Subcutaneous adipose tissue (tissue), 4 donors: Measurements from ENCODE around the gene SKIC2. TPM values are rescaled to one million over a fixed set of nuclear protein-coding genes. Genes with fewer than 3 reads are reported as not detected.

Experiments
- CTCF ChIP-seq: fragments of 450-650 bp; IDR thresholded peaks from one replicate; pipeline ENCODE4 v1.5.1; 2016; ENCODE audit warnings: low read depth, mild to moderate bottlenecking, control low read depth, antibody characterized with exemption, moderate library complexity
- total RNA-seq, 4 donors: library from RNA; depleted of rRNA; stranded (reverse); fragments of >200 nt; gene quantifications; one replicate each; pipeline ENCODE4 v1.1.0, GENCODE V29; 2016

Gene SKIC2
- total RNA-seq, 4 donors from 2014 or later, result 16.1 to 44.6 (median 32.2) TPM

- no peak for TF ChIP-seq CTCF
Measured at GRCh38 chr6:31971279-31971992, 12.5 kb downstream of the SKIC2 start.

- TF ChIP-seq CTCF, result no peak
Measured at GRCh38 chr6:31971993-31972708, 13.2 kb downstream of the SKIC2 start, which contains the start of gene DXO. DXO (minus strand) TSS chr6:31972138; CDS start chr6:31971675, 463 bp downstream.

DNA sequence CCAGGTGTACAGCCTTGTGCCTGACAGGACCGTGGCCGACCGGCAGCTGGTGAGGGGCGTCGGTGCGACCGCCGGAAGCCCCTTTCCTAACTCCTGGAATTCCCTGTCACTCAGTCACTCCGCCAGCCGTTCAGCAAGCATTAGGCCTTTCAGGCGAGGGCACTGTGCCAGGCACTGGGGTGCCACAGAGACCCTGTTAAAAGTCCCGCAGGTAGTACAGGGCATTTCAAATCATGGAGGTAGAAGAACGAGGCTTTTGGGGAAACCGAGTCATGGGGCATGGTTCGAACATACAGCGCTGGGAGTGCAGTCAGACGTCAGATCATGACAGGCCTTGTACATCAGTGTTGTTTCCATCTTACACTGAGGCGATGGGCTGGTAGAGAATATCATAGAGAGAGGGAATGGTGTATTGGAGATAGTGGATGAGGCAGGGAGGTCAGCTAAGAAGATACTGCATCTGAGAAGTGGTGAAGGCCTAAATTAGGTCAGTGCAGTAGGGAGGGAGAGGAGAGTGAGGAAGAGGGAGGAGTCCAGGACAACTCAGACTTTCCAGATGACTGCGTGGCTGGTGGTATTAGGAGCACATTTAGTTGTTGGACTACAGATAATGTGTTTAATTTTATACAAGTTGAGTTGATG is 13.9 kb downstream of the SKIC2 start:
- no peak for TF ChIP-seq CTCF

DNA sequence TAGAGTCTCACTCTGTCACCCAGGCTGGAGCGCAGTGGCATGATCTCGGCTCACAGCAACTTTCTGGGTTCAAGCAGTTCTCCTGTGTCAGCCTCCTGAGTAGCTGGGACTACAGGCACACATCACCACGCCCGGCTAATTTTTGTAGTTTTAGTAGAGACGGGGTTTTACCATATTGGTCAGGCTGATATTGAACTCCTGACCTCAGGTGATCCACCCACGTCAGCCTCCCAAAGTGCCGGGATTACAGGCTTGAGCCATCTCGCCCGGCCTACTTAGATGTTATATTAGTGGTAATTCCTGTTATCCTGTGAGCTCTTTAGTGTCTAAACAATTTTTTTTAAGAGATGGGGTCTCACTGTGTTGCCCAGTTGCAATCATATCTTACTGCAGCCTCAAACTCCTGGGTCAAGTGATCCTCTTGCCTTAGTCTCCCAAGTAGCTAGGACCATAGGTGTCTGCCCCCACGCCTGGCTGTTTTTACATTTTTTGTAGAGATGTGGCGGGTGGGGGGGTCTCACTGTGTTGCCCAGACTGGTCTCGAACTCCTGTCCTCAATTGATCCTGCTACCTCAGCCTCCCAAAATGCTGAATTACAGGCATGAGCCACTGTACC is 18.9 kb downstream of the SKIC2 start:
- TF ChIP-seq CTCF, result no peak

GRCh38 chr6:31978831-31979230 is 19.9 kb downstream of the SKIC2 start:
- no peak for TF ChIP-seq CTCF

DNA sequence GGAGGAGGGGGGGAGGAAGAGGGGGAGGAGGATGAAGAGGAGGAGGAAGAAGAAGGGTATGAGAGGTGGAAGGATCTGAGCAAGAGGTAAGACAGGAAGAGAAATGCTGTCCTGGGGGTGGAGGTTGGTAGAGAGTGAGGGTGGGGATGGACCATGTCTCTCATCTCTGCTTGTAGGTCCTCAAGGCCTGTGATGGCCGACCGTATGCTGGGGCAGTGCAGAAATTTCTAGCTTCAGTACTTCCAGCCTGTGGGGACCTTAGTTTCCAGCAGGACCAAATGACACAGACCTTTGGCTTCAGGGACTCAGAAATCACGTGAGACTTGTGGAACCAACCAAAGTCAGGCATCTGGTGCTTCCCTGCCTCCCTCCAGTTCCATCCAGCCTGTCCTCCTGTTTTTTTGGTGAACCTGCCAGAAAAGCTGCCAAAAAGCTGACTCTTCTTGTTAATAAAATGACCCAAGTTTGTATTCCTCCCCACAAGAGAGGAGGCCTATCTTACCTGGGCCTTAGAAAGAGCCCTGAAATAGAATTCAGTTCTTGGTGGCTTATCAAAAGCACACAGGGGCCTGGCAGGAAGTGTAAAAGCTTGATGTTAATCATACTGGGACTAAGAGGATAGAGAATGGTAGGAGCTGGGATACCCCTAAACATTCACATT is 20.4 kb downstream of the SKIC2 start:
- TF ChIP-seq CTCF, result no peak
